A549 treated with AZD9567 at 1 μM for 4 hours (cell line): ENCODE data around the gene CBARP. TPM values are rescaled to one million over a fixed set of nuclear protein-coding genes. Genes with fewer than 3 reads are reported as not detected.

Experiments
- total RNA-seq: library from RNA; stranded (reverse); fragments of 200-300 nt; extraction: Qiagen RNA extraction; gene quantifications from 5 replicates; pipeline ENCODE4 v1.2.3, GENCODE V29; 2022; ENCODE audit not compliant: insufficient read depth

CBARP gene
- total RNA-seq, result 4.1 to 4.9 TPM (median 4.9 TPM) in 5 replicates

GRCh38 chr19:1237754-1238368 is at the start of gene CBARP:
TSS of gene CBARP (minus strand) at chr19:1238005. CDS start at chr19:1236100, 1,905 bp downstream.

GRCh38 chr19:1285737-1286360 is 48.0 kb upstream of the CBARP start, which contains the start of gene EFNA2:
TSS of gene EFNA2 (plus strand) at chr19:1285873. CDS start at chr19:1286169, 296 bp downstream.

GRCh38 chr19:1275260-1275975 is 37.6 kb upstream of the CBARP start, which contains the start of gene FAM174C:
TSS of gene FAM174C (plus strand) at chr19:1275530. CDS start at chr19:1275550, 20 bp downstream.

GRCh38 chr19:1269065-1269477 is 31.3 kb upstream of the CBARP start, which contains the start of gene CIRBP:
TSS of gene CIRBP (plus strand) at chr19:1269332. CDS start at chr19:1270934, 1,602 bp downstream.

GRCh38 chr19:1248139-1248785 is 10.5 kb upstream of the CBARP start, which contains the start of gene MIDN:
TSS of gene MIDN (plus strand) at chr19:1248583. CDS start at chr19:1250297, 1,714 bp downstream.

GRCh38 chr19:1241417-1242095 is 3.8 kb upstream of the CBARP start, which contains the start of gene ATP5F1D:
TSS of gene ATP5F1D (plus strand) at chr19:1241751. CDS start at chr19:1241851, 100 bp downstream.

GRCh38 chr19:1205114-1206099 is 32.4 kb downstream of the CBARP start, which contains the start of gene STK11:
TSS of gene STK11 (plus strand) at chr19:1205778. CDS start at chr19:1206914, 1,136 bp downstream.

Other genes starting within 250 kb of the CBARP start
- gene GRIN3B, start 237.6 kb downstream of the CBARP start, total RNA-seq, result 2.0 to 3.7 TPM (median 3.3 TPM) in 4 of 5 replicates, not detected in the other
- gene TMEM259, start 216.9 kb downstream of the CBARP start, total RNA-seq, result 81.7 to 126 TPM (median 123 TPM) in 5 replicates
- gene RNU6-2, start 216.5 kb downstream of the CBARP start, total RNA-seq, result not detected in 5 replicates
- 59.2 to 96.5 TPM (median 67.0 TPM) in 5 replicates for gene CNN2, start 211.4 kb downstream of the CBARP start, total RNA-seq
- gene ABCA7, start 197.9 kb downstream of the CBARP start, total RNA-seq, result 11.2 to 16.3 TPM (median 13.7 TPM) in 5 replicates
- 2.6 to 3.2 TPM (median 2.9 TPM) in 5 replicates for gene ARHGAP45, start 170.8 kb downstream of the CBARP start, total RNA-seq
- gene POLR2E, start 142.6 kb downstream of the CBARP start, total RNA-seq, result 209 to 249 TPM (median 237 TPM) in 5 replicates
- gene GPX4, start 134.0 kb downstream of the CBARP start, total RNA-seq, result 423 to 497 TPM (median 483 TPM) in 5 replicates
- gene SBNO2, start 63.7 kb downstream of the CBARP start, total RNA-seq, result 21.9 to 34.8 TPM (median 32.8 TPM) in 5 replicates
- gene STK11, start 32.2 kb downstream of the CBARP start, total RNA-seq, result 23.6 to 38.2 TPM (median 35.2 TPM) in 5 replicates
- 73.2 to 172 TPM (median 163 TPM) in 5 replicates for gene ATP5F1D, start 3.7 kb upstream of the CBARP start, total RNA-seq
- 37.1 to 51.8 TPM (median 48.1 TPM) in 5 replicates for gene MIDN, start 10.6 kb upstream of the CBARP start, total RNA-seq
- 117 to 198 TPM (median 123 TPM) in 5 replicates for gene CIRBP, start 31.3 kb upstream of the CBARP start, total RNA-seq
- 41.0 to 95.6 TPM (median 76.7 TPM) in 5 replicates for gene FAM174C, start 37.5 kb upstream of the CBARP start, total RNA-seq
- gene EFNA2, start 47.9 kb upstream of the CBARP start, total RNA-seq, result 1.1 to 2.1 TPM (median 1.6 TPM) in 4 of 5 replicates, not detected in the other
- gene NDUFS7, start 145.9 kb upstream of the CBARP start, total RNA-seq, result 72.8 to 98.9 TPM (median 75.7 TPM) in 5 replicates
- gene GAMT, start 163.5 kb upstream of the CBARP start, total RNA-seq, result 32.7 to 46.1 TPM (median 41.7 TPM) in 5 replicates
- gene DAZAP1, start 169.6 kb upstream of the CBARP start, total RNA-seq, result 66.2 to 95.9 TPM (median 93.7 TPM) in 5 replicates
- gene RPS15, start 200.4 kb upstream of the CBARP start, total RNA-seq, result 1,367 to 2,061 TPM (median 1,872 TPM) in 5 replicates
- gene APC2, start 212.1 kb upstream of the CBARP start, total RNA-seq, result 1.5 to 8.3 TPM (median 1.8 TPM) in 5 replicates
- gene C19orf25, start 241.2 kb upstream of the CBARP start, total RNA-seq, result 10.1 to 21.7 TPM (median 20.5 TPM) in 5 replicates